DMS53 (cell line): ENCODE results near the gene PITHD1.
"Not testable (repeated sequence)": the region's sequence is repeated elsewhere in the genome, so short reads cannot be mapped to it uniquely, and the experiment has no call there.

ENCODE experiments used
- DNase-seq: peaks from one replicate; lab custom pipeline; 2025; lab: John Stamatoyannopoulos, UW

The PITHD1 gene

DNA sequence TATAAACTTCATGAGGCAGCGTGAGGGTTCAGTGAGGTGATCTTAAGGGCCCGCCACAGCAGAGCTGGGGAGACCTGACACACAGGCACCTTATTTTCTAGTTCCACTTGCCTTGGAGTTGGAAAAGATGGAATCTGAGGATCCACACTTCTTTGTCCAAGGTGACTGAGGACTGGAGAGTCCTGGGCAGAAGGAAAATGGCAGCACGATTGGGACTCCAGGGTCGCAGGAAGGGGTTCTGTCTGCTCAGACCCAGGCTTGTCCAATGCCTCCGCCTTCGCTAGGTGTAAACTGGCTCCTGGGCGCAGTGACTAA lies 21.0 kb downstream of the PITHD1 start:
- no peak for DNase-seq

DNA sequence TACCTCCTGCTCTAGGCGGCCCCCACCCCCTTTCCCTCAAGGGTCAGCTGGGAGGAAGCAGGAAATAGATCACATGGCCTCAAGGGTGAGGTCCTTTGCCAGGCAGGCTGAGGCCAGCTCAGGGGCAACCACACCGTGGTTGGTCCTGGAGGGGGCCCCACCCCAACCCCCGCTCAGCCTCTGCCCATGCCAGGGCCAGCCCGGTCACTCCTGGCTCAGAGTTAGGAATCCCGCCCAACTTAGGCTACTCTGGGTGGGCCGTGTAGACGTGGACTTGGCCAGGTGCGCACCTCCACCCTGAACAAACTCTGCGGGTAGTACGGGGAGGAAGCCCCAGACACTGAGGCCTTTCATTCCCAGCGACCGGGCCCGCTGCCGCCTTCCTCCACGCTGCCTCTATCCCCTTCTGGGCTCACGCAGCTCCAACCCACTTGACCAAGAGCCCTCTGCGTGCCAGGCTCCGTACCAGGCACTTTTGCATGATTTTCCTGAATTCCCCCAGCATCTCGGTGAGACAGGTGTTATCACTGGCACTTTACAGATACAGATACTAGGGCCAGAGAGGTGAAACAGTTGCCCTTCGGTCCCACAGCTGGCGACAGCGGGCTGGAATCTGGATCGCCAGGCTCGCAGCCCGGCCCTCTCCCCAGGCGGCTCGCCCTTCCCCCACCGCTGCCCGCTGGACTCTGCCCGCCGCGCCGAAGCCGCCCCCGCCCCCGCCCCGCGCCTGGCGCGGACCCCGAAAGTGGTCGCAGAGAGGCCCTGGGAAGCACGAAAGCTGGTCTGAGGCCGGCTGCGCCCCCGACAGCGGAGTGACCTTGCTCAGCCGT lies 21.6 kb downstream of the PITHD1 start:
- DNase-seq, result peak; percentile 97

DNA sequence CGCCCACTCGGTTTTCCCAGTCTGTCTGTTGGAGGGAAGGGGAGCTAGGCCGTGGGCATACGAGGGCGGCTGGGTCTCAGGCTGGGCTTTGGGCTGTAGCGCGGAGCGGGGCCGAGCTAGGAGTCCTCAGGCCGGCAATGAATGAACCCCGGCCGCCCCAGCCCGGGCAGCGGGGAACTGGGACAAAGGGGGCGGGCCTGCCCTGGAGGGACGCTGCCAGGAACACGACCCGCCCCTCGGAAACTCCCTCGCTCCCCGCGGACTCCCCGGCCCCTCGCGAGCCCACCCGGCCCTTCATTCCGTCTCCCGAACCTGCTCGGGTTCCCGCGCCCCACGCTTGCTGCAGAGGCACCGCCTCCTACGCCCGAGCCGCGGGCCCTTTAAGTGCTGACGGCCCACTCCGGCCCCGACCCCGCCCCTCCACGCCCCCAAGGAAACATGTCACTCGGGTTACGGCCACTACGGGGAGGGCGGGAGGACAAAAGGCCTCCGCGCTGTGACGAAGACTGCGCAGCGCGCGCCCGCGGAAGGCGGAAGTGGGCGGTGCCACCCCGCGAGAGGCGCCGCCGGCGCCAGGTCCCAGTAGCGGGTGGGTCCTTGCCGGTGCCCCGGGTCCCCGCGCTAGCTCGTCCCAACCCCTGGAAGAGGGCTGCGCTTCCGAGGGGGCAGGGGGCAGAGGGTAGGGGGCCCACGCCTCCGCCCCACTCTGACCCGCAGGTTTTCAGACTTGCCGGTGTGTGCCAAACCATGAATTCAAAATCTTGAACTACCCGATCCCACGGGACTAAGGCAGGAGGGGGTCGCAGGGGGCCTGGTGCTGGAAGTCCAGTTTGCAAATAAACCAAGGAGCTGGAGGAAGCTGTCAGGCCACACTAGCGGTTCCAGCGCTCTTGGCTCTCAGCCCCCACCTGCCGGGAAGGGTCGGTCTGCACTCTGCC lies 22.5 kb downstream of the PITHD1 start, which contains the start of gene GALE:
GALE (minus strand) TSS at position 355 of the 938 bp plus-strand sequence. CDS start 1,747 bp downstream, outside the sequence.
- peak; percentile 99 for DNase-seq

DNA sequence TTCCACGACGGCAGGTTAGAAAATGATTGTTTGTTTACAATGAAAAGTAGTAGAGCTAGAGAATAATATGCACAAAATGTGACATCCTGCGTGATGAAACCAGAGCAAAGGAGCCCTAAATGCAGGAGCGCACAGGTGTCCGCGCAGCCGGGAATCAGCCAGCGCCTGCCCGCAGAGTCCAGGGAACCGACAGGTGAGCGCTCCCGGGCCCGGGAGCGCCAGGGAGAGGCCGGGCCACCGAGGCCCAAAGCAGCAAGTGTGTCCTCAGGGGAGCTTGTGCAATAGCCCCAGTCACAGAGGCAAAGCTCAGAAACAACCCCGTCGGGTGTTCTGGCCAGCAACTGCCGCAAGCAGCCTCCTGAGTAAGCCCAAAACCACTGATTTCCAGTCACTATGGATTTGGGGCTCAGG lies 23.1 kb downstream of the PITHD1 start:
- peak; percentile 68 for DNase-seq

DNA sequence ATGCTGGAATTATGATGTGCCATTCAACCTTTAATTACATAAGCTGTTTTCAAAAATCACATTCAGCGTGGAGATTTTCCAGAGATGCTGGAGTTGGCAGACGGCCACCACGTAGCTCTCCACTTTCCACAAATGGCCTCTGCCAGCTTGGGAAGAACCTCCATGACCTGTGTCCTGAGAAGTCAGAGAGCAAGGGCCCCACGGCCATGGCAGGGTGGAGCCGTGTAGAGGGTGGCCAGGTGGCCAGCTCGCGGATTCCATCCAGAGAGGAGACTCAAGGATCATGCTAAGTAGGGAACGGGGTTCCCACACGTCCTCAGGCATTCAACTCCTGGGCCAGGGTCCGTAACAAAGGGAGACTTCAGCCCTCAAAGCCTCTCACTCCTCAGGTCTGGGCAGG lies 23.7 kb downstream of the PITHD1 start:
- peak; percentile 33 for DNase-seq

DNA sequence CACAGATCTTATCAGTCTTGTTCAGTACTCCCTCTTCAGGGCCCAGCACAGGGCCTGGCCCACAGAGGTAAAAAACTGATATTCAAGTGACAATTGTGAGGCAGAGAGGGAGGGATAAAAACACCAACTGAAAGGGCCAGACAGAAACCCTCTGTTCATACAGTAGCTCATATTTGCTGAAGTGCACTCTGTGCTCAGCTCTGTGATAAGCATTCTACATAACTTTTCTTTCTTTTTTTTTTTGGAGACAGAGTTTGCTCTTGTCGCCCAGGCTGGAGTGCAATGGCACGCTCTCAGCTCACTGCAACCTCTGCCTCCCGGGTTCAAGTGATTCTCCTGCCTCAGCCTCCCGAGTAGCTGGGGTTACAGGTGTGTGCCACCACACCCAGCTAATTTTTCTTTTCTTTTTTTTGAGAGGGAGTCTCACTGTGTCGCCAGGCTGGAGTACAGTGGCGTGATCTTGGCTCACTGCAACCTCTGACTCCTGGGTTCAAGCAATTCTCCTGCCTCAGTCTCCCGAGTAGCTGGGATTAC lies 24.7 kb downstream of the PITHD1 start:
- DNase-seq, result not testable (repeated sequence)

DNA sequence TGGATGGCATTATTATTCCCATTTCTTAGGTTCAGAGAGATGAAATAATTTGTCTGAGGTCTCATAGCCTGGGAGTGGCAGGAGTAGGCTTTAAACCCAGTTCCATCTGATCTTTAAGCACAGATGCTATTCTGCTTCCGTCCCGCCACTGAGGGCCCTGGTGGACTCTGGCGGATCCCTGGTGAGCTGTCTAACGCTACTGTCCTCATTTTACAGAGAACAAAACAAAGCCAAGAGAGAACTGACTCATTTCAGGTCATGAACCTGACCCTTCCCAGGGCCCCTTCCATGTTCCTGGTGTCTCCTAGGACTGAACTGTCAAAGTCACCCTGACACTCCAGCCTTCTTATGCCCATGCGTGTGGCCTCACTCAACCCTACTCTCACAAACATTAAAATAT lies 25.5 kb downstream of the PITHD1 start:
- DNase-seq, result no peak

DNA sequence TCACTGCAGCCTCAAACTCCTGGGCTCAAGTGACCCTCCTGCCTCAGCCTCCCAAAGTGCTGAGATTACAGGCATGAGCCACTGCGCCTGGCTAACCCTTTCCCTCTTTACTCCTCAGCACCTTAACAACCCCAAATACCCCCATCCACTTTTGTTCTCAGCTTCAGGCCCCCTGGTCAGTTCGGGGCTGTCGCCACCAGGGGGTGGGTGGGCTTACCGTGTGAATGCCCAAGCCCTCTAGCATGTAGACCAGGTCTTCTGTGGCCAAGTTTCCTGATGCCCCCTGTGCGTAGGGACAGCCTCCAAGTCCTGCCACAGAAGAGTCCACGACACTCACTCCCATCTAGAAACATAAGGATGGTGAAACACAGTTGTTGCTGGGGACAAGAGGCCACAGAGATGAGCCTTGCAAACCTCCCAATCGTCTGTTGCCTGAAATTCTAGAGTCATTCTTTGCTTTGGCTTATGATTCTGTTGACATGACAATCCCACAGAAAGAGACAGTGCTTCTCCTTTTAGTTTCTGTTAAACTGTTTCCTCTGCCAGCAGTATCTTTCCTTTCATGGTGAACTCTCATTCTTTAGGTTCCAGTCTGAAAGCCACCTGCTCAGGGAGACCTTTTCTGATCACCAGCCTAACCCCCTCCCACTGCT lies 26.1 kb downstream of the PITHD1 start:
- DNase-seq, result no peak

DNA sequence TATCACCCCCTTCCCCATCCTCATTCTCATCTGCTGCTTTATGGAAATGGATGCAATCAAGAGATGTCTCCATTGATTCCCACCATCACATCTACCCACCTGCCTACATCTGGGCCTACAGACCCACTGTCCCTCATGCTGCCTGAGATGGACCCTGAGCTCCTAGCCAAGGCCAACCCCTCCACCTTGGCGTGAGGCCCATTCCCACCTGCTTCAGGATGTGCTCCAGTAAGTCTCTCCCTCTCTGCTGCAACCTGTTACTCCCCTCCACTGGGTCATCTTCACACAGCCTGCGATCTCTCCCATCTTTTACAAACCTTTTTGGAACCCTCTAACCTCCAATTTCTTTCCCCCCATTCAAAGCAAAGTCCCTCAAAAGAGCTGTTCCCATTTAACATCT lies 26.8 kb downstream of the PITHD1 start:
- DNase-seq, result no peak

DNA sequence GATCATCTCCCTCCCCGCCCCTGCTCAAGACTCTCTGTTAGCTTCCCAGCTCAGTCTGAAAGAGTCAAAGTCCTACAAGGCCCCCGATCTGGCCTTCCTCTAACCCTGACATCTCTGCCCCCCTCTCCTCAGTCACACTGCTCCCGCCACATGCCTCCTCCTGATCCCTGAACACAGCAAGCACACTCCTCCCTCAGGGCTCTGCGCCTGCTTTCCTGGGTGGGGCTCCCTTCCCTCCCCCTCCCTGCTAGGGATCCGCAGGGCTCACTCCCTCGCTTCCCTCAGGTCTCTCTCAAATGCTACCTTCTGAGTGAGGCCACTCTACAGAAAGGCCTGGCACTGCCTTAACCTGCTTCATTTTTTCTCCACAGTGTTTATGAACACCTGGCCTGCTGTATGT lies 28.1 kb downstream of the PITHD1 start:
- DNase-seq, result no peak

DNA sequence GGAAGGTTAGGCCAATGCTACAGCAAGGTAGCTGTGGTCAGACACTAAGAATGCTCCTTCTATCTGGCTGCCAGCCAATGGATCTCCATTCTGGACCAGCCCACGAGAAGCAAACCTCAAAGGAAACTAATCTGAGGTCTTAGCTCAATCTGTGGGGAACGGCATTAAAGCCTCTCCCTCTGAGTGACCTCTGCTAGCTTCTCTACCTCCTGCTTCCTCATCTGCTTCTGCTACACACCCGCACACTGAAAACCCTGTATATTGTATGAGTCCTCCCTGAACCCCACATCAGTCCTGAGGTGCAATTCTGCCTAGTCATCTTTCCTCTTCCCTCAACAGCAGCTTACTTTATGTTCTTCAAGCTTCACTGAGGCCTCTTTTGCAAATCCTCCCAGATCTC lies 29.2 kb downstream of the PITHD1 start:
- DNase-seq, result no peak

DNA sequence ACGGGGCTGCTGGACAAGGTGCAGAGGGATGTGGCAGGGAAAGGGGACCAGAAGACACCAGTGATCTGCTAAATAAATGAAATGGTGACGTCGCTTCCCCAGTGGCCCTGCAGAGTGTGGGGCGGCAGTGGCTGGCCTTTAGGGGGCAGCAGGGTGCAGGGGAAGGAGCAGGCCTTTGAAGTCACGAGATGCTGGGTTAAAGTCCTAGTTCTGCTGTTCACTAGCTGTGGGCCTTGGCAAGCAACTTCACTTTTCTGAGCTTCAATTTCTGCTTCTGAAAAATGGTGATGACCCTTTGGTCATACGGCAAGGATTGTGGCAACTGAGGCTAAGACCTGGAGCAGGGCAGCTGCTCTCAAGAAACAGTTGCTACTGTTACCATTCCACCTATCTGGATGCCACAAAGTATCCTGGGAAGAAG lies 31.5 kb downstream of the PITHD1 start:
- DNase-seq, result peak; percentile 91

DNA sequence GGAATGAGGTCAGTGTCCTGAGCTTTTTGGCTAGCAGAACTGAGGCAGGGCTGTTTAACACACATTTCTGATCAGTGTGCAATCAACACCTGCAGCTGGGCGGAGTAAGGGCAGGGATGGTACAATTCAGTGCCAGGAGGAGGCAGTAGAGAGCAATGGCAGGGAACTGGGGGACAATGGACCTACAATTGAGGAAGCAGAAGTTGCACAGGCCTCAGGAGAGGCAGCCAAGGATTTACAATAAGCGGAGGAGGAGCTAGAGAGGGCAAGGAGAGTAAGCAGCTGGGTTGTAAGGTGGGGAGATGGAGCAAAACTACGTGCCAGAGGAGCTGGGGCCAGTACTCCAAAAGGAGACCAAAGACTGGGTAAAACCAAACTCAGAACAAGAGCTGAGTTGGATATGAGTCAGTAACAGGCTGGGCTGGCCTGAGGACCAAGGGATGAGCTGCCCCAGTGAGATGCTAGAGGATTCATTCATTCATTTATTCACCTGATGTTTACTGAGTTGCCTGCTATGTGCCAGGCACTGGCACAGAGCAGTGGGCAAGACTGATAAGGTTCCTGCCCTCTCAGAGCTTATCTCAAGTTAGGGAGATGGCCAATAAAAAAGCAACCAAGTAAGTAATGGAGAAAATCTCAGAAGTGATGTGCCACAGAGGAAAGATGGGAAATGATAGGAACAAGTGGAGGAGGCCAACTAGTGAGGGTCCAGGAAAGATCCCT lies 32.8 kb downstream of the PITHD1 start:
- peak; percentile 55 for DNase-seq

DNA sequence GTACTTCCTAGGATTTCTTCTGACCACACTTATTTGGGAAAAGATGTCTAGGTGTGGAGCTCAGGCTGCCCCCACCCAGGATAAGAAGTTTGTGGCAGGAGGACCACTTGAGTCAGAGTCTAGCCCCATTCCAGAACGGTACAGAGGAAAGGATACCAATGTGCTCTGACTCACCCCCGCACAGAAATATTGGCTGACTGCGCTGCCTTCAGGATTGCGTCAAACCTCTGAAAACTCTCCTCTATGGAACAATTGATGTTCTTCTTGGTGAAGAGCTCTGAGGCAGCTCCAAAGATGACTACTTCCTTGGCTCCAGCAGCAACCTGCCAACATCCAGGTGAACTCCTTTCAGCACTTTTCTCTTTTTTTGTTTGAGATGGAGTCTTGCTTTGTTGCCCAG lies 35.8 kb downstream of the PITHD1 start:
- no peak for DNase-seq

DNA sequence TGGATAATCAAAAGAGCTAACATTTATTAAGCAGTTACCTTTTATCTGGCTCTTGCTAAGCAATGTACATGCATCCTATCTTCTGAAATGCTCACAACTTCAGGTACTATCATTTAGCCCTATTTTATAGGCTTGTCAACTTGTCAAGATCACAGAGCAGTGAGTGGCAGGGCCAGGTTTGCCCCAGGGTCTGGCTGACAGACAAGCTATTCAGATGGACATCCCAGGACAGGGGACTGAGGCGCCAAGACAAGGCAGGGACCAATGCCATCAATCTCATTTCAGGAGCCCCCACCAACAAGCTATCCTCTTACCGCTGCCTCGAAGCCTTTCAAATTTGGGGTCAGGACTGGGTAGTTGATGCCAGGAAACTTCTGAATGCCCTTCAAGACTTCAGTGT lies 38.1 kb downstream of the PITHD1 start:
- no peak for DNase-seq

DNA sequence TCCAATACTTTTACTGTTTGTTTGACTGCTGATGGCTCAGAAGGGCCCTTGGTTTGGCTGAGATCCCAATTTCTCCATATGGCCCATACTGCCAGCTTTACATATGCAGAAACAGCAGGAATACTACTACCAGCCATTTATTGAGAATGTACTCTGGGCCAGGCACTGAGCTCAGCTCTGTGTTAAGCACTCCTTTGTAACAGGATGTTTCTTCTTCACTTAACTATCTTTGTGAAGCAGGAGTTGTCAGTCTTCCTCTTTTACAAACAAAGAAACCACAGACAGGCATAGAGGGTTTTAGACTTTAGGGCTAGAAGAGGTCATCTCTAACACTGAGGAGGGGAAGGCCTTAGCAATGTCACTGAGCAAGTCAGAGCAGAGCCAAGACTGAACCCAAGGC lies 38.7 kb downstream of the PITHD1 start:
- DNase-seq, result no peak

DNA sequence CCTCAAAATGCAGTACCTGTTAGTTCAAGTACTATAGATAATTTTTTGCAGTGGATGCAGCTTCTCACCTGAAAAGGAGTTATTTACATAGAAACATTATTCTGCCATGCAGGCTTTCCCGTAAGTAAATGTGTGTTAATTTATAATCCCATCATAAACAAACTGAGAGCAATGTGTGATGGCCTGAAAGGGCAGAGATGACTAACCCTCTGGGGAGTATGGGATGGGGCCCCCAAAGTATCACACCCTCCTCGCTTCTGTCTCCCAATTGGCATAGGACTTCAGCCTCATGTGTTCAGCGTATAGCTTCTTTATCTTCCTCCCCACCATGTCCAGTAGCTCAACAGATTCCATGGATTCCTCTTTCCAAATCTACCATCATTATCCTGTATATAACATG lies 39.4 kb downstream of the PITHD1 start:
- no peak for DNase-seq

DNA sequence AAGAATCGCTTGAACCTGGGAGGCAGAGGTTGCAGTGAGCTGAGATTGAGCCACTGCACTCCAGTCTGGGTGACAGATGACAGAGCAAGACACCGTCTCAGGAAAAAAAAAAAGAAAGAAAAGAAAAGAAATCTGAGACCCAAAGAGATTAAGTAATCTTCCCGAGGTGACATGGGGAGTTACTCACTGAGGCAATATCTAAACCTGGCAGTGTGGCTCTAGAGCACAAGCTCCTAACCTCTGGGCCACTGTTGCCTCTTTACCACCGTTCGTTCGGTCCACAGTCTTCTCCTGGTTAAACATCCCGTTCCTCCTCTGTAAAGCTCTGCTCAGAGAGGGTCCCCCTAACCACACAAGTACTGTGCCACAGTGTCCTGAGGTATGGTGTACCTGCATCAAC lies 45.5 kb downstream of the PITHD1 start:
- DNase-seq, result no peak

DNA sequence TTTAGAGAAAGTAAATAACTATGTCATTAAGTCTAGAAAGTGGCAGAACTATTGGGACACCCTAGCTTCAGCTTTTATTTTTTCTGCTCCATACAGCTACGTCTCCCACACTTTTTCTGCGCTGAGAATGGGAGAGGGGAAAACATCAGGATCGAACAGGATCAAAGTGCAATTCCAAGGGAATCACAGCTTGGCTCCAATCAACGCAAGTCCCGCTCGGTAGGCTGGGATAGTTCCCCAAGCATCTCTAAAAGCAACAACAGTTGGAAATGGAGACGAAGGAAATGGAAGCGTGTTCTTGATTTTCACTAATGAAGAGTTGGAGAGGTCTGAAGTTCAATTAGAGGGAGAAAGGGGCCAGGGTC lies 46.5 kb downstream of the PITHD1 start:
- DNase-seq, result no peak

DNA sequence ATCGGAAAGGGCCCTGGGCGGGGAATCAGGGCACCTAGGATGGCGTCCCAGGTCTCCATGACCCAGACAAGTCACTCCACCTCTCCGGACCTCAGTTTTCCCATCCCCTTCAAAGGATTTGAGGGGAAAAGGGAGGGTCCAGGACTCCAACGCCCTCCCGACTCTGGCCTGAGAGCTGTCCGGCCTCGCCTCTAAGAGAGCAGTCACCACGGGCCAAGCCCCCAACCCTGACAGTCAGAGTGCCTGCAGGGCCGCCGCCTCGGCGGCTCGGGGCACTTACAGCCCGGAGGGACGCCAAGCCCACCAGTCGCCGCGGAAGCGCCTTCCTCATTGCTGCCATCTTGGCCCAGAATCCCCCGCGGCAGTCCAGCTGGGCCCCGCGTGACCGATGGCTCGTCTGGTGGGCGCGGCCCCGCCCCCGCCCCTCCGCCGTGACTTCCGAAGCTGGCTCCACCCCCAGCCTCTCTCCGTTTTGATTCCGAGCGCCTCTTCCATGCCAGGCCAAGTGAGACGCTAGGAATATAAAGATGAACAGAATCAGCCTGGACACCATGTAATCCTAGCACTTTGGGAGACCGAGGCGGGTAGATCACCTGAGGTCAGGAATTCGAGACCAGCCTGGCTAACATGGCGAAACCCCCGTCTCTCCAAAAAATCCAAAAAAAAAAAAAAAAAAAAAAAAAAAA lies 47.0 kb downstream of the PITHD1 start, which contains the start of gene HMGCL:
HMGCL (minus strand) TSS at position 354 of the 686 bp plus-strand sequence; CDS start at position 340, 14 bp downstream.
- DNase-seq, result peak; percentile 94
